Fibroblast of upper back skin (primary cell): Measurements from ENCODE around the gene ANG.
A peak's percentile ranks its signal among the peaks of the same experiment; 100 is the strongest.
"Not testable (repeated sequence)": the region's sequence is repeated elsewhere in the genome, so short reads cannot be mapped to it uniquely, and the experiment has no call there.

Source experiments
- DNase-seq: peaks from one replicate; pipeline ENCODE4 v3.0.0-alpha.2; 2013

The ANG gene

GRCh38 chr14:20699931-20700330 is 11.4 kb downstream of the ANG start:
- no peak for DNase-seq

- not testable (repeated sequence) for DNase-seq
Observed at GRCh38 chr14:20700965-20701364, 12.4 kb downstream of the ANG start.

GRCh38 chr14:20706657-20707355 is 18.2 kb downstream of the ANG start:
- DNase-seq, result no peak

GRCh38 chr14:20707622-20708021 is 19.1 kb downstream of the ANG start:
- DNase-seq, result peak; percentile 3

GRCh38 chr14:20711261-20711660 is 22.7 kb downstream of the ANG start:
- no peak for DNase-seq

GRCh38 chr14:20711685-20712084 is 23.1 kb downstream of the ANG start:
- no peak for DNase-seq

GRCh38 chr14:20712904-20713303 is 24.3 kb downstream of the ANG start:
- no peak for DNase-seq

- peak; percentile 32 for DNase-seq
Observed at GRCh38 chr14:20714593-20715250, 26.2 kb downstream of the ANG start.

GRCh38 chr14:20719777-20720176 is 31.2 kb downstream of the ANG start:
- no peak for DNase-seq

GRCh38 chr14:20720741-20721140 is 32.2 kb downstream of the ANG start:
- DNase-seq, result no peak

GRCh38 chr14:20722016-20722415 is 33.5 kb downstream of the ANG start:
- DNase-seq, result no peak

GRCh38 chr14:20723488-20723887 is 34.9 kb downstream of the ANG start:
- no peak for DNase-seq

- DNase-seq, result not testable (repeated sequence)
Observed at GRCh38 chr14:20726121-20726520, 37.6 kb downstream of the ANG start.

- DNase-seq, result no peak
Observed at GRCh38 chr14:20726531-20726930, 38.0 kb downstream of the ANG start.

- DNase-seq, result no peak
Observed at GRCh38 chr14:20730891-20731290, 42.3 kb downstream of the ANG start.

- no peak for DNase-seq
Observed at GRCh38 chr14:20732477-20732876, 43.9 kb downstream of the ANG start.

GRCh38 chr14:20732979-20733635 is 44.5 kb downstream of the ANG start:
- no peak for DNase-seq

GRCh38 chr14:20733684-20734429 is 45.3 kb downstream of the ANG start:
- DNase-seq, result no peak

- DNase-seq, result no peak
Observed at GRCh38 chr14:20734430-20734806, 45.9 kb downstream of the ANG start.

GRCh38 chr14:20738292-20738691 is 49.7 kb downstream of the ANG start:
- not testable (repeated sequence) for DNase-seq

GRCh38 chr14:20742132-20742531 is 53.6 kb downstream of the ANG start:
- no peak for DNase-seq

- DNase-seq, result no peak
Observed at GRCh38 chr14:20743556-20743955, 55.0 kb downstream of the ANG start.
